ENCODE data around the gene GALNT17.
"Not testable (repeated sequence)": the region's sequence is repeated elsewhere in the genome, so short reads cannot be mapped to it uniquely, and the experiment has no call there.

GALNT17 gene

GRCh38 chr7:71706597-71706975 lies 574.6 kb downstream of the GALNT17 start:
- no peak for DNase-seq

GRCh38 chr7:71707041-71707440 lies 575.1 kb downstream of the GALNT17 start:
- no peak for DNase-seq

DNA sequence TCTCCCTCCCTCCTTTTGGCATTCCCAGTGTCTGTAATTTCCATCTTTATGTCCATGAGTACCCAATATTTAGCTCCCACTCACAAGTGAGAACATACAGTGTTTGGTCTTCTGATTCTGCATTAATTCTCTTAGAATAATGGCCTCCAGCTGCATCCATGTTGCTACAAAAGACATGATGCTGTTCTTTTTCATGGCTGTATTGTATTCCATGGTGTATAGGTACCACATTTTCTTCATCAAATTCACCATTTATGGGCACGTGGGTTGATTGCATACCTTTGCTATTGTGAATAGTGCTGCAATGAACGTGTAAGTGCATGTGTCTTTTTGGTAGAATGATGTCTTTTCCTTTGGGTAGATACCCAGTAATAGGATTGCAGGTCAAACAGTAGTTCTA lies 576.8 kb downstream of the GALNT17 start:
- no peak for DNase-seq

DNA sequence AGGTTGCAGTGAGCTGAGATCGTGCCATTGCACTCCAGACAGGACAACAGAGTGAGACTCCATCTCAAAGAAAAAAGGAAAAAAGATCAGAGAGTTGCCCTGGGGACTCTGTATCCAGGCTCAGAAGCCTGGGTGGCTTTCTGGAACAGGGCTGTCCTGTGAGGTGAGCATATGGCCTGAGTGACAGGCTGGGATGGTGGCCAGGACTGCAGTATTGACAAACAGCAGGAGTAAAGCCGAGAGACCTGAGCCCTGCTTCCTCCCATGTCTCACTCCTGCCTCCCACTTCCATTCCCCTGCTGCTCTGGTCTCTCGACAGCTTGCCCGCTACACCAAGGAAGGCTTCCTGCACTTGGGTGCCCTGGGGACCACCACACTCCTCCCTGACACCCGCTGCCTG lies 578.5 kb downstream of the GALNT17 start:
- DNase-seq: no peak

- no peak for DNase-seq
Observed at GRCh38 chr7:71712653-71713180, 580.8 kb downstream of the GALNT17 start.

GRCh38 chr7:71716690-71717089 lies 584.7 kb downstream of the GALNT17 start:
- no peak for DNase-seq

DNA sequence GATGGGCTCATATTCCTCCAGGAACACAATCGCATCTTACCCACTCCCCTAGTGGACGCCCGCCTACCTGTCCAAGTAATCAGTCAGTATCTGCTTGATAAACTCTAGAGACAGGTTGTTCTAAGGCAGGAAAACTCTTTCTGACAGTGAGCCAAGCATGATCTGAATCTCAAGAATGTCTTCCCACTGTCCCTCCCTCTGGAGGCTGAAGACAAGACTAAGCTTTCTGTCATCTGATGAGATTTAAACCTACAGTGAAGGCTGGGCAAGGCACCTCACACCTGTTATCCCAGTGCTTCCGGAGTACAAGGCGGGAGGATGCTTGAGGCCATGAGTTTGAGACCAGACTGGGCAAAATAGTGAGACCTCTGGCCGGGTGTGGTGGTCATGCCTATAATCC lies 586.6 kb downstream of the GALNT17 start:
- no peak for DNase-seq

GRCh38 chr7:71721742-71722141 lies 589.8 kb downstream of the GALNT17 start:
- no peak for DNase-seq

- DNase-seq: no peak
Observed at GRCh38 chr7:71723859-71724258, 591.9 kb downstream of the GALNT17 start.

DNA sequence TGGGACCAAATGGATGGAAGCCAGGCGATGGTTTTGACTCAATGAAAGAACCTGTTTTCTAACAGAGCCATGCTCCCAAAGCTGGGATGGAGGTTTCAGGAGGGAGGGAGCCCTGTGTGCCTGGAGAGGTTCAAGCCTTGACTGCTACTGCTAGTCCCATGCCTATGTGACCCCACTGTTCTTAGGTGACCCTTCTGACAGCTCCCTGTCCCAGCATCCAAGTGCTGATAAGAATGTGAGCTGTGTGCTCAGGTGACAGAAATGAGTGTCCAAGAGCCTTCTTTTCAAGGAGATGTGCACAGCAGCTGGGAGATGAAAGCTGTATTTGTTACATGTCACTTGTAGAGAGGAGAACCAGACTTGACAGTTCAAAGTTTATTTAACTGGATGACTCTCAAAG lies 595.4 kb downstream of the GALNT17 start:
- DNase-seq: no peak

DNA sequence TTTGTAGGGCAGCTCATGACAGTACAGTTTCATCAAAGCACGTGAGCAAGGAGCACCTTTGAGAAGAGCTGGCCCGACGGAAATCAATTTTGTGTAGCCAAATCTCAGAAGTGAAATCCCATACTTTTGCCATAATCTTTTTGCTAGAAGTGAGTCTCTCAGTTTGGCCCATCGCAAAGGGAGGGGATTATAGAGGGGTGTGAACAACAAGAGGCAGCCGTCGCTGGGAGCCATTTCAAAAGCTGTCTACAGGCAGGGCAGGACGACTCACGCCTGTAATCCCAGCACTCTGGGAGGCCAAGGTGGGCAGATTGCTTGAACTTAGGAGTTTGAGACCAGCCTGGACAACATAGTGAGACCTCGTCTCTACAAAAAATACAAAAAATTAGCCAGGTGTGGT lies 599.8 kb downstream of the GALNT17 start:
- DNase-seq: no peak

DNA sequence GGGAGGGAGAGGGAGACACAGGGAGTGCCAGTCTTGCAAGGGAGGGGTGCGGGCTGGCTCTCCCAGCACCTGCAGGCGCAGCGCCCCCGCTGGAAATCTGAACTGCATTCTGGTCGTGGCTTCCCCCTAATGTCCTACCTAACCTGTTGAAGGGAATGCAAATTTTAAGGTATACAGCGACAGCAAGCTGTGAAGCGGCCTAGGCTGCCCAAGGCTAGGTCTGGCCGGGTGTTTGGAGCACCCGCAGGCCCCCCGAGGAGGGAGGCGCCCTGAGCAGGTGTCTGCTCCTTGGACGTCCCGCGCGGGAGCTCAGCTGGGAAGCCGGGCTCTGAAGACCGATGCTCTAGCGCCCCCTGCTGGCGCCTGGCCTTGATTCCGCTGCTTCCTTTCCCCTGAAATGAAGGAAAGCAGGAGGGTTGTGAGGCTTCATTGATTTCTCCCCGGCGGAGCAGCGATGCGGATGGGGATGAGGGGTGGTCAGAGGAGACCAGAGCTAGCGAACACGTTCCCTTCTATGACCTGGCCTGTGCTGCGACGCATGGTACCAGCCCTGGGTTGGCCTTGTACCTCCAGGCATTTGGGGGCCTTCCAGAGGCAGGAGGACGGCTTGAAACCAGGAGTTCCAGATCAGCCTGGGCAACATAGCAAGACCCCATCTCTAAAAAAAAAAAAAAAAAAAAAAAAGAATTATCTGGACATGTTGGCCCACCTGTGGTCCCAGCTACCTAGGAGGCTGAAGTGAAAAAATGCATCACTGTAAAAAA lies 601.3 kb downstream of the GALNT17 start:
- DNase-seq: peak in 4 of 5 experiments; percentile 27 to 56 (median 37)

- peak in 2 of 5 experiments; percentile 12 to 30 for DNase-seq
Observed at GRCh38 chr7:71735961-71736556, 604.1 kb downstream of the GALNT17 start.

- DNase-seq: not testable (repeated sequence)
Observed at GRCh38 chr7:71737931-71738540, 606.1 kb downstream of the GALNT17 start.

DNA sequence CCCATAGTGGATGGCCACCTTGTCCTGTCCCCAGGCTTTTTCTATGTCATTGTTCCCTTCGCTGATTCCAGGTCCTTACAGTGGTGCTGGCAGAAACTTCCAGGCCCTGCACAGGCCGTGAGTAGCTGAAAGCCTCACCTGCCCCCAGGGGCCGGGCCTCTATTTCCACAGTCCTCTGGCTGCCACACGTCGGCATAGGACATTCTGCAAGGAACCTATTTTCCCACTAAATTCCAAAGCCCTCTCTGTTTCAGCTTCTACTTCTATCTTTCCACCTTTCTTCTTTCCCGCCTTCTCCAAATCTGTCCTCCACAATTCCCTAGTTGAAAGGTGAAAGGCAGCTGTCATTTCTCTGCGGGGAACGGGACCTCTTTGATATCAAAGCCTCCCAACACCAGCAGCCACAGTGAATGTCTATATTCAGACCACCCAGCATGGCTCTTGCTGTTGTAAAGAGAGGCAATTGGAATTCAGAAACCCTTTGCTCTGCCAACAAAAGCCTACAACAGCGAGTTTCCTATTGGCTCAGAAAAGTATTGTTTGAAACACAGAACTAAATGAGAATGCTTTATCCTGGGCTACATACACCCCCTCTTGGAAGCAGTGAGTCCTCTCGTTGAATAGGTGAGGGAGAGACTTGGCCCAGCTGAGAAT lies 607.7 kb downstream of the GALNT17 start:
- DNase-seq: no peak

DNA sequence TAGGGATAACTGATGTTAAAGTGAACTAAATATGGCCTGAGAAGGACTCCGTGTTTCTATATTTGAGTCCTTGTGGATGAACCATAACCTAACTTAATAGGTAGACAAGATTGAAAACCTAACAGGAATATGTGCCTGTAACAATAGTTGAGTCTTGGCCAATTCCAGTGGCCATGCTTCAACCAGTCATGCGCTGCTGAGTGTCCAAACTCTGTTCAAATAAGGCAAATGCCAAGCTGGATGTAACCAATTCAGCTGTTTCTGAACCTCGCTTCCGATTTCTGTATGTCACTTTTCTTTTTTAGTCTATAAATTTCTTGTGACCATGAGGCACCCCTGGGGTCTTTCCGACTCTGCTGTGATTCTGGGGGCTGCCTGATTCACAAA lies 608.2 kb downstream of the GALNT17 start:
- DNase-seq: no peak

- DNase-seq: no peak
Observed at GRCh38 chr7:71746006-71746405, 614.1 kb downstream of the GALNT17 start.

- no peak for DNase-seq
Observed at GRCh38 chr7:71750290-71750689, 618.3 kb downstream of the GALNT17 start.

DNA sequence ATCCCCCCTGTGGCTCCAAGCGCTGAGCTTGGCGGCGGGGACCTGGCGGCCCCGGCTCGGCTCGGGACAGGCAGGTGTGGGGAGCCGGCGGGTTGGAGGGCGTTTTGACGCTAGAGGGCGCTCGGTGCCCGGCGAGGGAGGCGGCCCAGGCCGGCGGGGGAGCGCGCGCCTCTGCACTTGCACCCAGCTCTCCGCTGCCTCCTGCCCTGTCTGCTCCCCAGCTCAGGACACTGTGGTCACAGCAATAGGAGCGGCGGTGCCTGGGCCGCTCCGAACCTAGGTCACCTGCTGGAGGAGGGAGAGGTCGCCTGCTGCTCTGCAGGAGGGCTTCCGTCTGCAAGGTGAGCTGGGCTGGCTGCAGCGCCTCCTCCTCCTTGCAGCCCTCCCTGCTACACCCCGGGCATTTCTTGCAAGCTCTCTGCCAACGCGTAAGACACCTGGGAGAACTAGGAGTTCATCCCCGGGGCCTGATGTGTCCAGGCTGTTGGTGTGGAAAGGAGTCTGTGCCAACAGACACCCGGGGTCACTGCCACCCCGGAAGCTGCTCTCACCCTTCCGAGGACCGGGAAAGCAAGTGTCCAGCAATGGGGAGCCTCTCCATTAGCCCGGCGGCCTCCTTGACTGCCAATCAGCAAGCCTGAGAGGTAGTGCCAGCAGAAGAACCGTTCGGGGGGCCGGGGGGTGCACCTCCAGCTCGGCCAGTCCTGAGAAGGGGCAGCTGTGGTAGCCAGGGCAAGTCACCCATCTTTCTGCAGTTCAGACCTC lies 620.4 kb downstream of the GALNT17 start:
- peak in 1 of 5 experiments; percentile 44 for DNase-seq

GRCh38 chr7:71753236-71753635 lies 621.3 kb downstream of the GALNT17 start:
- no peak for DNase-seq

DNA sequence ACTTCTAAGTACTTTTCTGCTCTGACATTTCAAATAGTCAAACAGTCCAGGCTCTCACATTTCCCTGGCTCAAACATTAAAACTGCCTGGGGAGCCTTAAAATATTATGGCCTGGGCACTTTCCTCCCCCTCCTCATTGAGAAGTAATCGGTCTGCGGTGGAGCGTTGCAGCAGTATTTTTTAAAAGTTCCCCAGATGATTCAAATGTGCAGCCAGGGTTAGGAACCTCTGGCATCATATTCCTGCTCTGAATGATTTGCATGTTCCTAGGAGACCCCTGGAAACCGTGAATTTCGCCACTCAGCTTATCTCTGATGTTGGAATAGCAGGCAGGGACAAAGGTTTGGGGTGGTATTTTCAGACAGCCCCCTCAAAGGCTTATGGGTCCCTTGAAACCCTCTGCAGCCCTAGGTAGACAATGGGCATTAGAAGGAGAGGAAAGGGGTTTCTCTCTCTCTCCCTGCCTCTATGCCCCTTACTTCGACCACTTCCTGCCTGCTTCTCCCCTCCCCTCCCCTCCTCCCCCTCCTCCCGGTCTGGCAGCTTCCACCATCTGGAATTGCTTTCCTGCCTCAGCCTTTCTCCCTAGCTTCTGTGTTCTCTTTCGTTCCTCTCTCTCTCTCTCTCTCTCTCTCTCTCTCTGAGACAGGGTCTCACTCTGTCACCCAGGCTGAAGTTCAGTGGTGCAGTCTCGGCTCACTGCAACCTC lies 622.2 kb downstream of the GALNT17 start:
- DNase-seq: no peak

GRCh38 chr7:71754828-71755227 lies 622.9 kb downstream of the GALNT17 start:
- DNase-seq: no peak
